H54 (cell line): ENCODE results near the gene GULP1.
A peak's percentile ranks its signal among the peaks of the same experiment; 100 is the strongest.

Source experiments
- DNase-seq: peaks from one replicate; pipeline ENCODE4 v3.0.0; 2011; ENCODE audit warnings: low spot score, mixed read lengths; ENCODE audit not compliant: insufficient read length
- FAIRE-seq: peaks from 3 replicates; lab custom pipeline; 2011; peaks lifted over from hg19 to GRCh38; lab: Jason Lieb, UNC
- POLR2A ChIP-seq: IDR thresholded peaks from 2 replicates; pipeline ENCODE4 v1.6.1; 2011; ENCODE audit warnings: low read depth, mild to moderate bottlenecking, low read length

Gene GULP1

DNA sequence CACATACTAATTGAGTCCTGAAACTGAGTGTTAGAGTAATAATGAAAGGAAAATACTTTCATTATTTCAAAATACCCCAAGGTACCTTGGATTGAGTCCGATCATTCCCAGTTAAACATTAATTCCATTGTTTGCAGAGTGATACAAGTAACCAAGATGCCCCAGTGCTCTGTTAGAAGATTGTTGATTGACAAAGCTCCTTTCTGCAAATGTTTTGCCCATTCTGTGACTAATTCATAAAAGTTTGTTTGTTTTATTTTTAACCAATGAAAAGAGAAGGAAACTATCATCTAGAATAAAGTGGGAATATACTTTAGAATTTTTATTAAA is 124.0 kb downstream of the GULP1 start:
- TF ChIP-seq POLR2A: no peak
- DNase-seq (no peak), FAIRE-seq (no peak)

GRCh38 chr2:188416367-188416766 is 124.7 kb downstream of the GULP1 start:
- DNase-seq: no peak
- no peak for TF ChIP-seq POLR2A
- peak; percentile 38 for FAIRE-seq

GRCh38 chr2:188422726-188423125 is 131.1 kb downstream of the GULP1 start:
- no peak for TF ChIP-seq POLR2A
- no peak for DNase-seq
- no peak for FAIRE-seq

GRCh38 chr2:188425266-188425665 is 133.6 kb downstream of the GULP1 start:
- no peak for TF ChIP-seq POLR2A
- FAIRE-seq: no peak
- DNase-seq: no peak

- DNase-seq (no peak), FAIRE-seq (no peak)
- no peak for TF ChIP-seq POLR2A
These were observed 134.4 kb downstream of the GULP1 start for GRCh38 chr2:188426121-188426520.

DNA sequence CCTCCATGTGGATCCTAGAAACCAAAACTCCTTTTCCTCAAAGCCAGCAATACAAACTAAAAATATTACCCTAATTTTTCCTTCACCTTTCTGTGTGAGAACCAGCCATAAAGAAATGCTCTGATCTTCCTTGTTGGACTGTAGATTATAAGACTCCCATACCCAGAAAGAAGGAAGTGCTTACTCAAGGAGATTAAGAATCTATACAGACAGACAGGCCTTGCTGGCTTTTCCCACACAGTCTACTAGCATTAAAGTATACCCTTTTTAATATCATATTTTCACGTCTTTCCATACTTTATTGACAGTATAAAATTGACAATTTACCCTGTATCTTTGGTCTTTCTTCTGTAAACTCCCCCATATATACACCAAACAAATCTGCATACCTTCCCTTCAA is 139.0 kb downstream of the GULP1 start:
- FAIRE-seq (no peak), DNase-seq (no peak)
- TF ChIP-seq POLR2A: no peak

- FAIRE-seq (no peak), DNase-seq (no peak)
- no peak for TF ChIP-seq POLR2A
These were observed 142.3 kb downstream of the GULP1 start for GRCh38 chr2:188434018-188434417.

GRCh38 chr2:188435115-188435514 is 143.4 kb downstream of the GULP1 start:
- no peak for TF ChIP-seq POLR2A
- no peak for DNase-seq

GRCh38 chr2:188437537-188437936 is 145.9 kb downstream of the GULP1 start:
- FAIRE-seq: peak; percentile 36
- TF ChIP-seq POLR2A: no peak
- no peak for DNase-seq

More at GRCh38 chr2:188435115-188435514, 143.4 kb downstream of the GULP1 start:
- no peak for FAIRE-seq

DNA sequence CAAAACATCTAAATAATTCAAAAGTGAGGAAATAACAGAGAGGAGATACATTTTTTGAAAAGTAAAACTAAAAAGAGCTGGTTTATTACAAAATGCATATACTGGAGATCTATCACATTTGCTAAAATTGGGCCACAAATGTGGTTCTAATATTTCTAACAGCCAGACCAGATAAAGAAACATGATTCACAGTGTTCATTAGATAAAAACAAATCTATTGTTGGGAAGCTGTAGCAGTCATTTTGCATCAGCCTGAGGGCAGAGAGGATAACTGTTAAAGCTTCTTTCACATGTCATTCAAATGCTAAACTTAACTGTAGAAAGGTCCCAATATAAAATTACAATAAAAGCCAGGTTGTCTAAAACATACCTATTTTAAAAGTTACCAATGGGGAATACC is 148.3 kb downstream of the GULP1 start:
- FAIRE-seq: no peak
- DNase-seq: no peak
- no peak for TF ChIP-seq POLR2A

DNA sequence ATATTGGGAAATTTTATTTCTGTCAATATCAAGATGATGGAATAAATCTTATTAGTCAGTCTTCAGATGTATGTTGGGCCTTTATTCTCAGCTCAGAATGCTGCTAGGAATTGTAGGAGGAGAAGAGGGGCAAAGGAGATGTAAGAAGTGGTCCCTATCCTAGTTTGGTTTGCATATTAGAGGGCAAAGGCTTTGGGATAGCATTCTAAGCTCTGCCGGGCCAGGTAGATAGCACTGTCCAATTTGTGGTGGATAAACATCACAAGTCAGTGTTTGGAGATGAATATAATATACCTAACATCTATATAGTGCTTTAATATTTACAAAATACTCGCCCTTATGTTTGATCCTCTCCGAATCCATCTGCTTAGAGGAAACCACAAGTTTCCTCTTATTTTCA is 149.2 kb downstream of the GULP1 start:
- DNase-seq (no peak), FAIRE-seq (no peak)
- TF ChIP-seq POLR2A: no peak

GRCh38 chr2:188441288-188441947 is 149.7 kb downstream of the GULP1 start:
- no peak for TF ChIP-seq POLR2A
- no peak for FAIRE-seq

DNA sequence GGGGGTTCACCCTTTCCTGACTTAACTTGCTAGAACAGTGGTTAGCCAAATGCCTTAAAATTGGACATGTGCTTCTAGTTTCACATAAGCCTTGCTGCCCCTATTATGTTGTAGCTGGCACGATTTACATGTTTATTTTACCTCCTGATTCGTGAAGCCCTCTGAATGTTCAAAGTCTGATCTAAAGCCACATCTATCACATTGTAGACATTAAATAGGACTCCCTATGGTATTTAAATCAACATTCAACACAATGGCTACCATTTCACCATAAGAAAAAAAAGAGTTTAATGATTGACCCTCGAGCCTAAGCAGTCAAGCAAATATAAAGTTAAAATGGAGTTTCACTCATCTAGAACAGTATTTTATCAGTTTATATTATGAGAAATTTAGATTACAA is 151.5 kb downstream of the GULP1 start:
- no peak for TF ChIP-seq POLR2A
- DNase-seq: no peak
- no peak for FAIRE-seq

More at GRCh38 chr2:188441288-188441947, 149.7 kb downstream of the GULP1 start:
- DNase-seq: no peak

- no peak for TF ChIP-seq POLR2A
- DNase-seq (no peak), FAIRE-seq (no peak)
These were observed 152.6 kb downstream of the GULP1 start for GRCh38 chr2:188444106-188444835.

DNA sequence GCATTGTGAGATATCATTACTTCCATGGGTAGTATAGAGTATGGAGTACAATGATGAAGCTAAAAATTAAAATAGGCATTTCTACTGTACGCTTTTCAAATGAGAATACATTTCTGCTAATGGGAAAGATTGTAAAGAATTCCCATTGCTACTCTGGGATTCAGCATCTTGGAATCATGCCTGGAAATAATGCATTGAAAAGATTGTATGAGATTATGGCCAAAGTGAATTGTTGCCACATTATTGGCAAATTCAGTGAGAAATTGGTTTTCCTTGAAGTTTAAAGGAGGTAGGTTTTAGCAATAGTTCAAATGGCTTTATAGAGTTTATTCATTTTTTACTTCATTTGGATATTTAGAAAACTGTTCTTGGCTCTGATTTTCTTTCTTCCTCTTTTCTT is 157.9 kb downstream of the GULP1 start:
- no peak for FAIRE-seq
- DNase-seq: no peak
- no peak for TF ChIP-seq POLR2A
